Activated CD4-positive, alpha-beta memory T cell treated with anti-CD3 and anti-CD28 coated beads for 36 hours (primary cell): Measurements from ENCODE around the gene DNASE2. TPM values are rescaled to one million over a fixed set of nuclear protein-coding genes. Genes with fewer than 3 reads are reported as not detected.
"Not testable (repeated sequence)": the region's sequence is repeated elsewhere in the genome, so short reads cannot be mapped to it uniquely, and the experiment has no call there.

Source experiments
- CTCF ChIA-PET: fragments of 350-600 bp; sonication (Branson Sonifier 250); formaldehyde crosslinking; loops from one replicate; lab custom pipeline; 2021; ENCODE audit warnings: antibody characterized with exemption, inconsistent platforms; lab: Charles Lee
- POLR2A ChIA-PET: fragments of 350-600 bp; sonication (Branson Sonifier 250); formaldehyde crosslinking; loops from one replicate; lab custom pipeline; 2021; ENCODE audit warnings: antibody characterized with exemption; lab: Charles Lee
- DNase-seq: peaks from one replicate; pipeline ENCODE4 v3.0.0-alpha.2; 2020
- H3K27ac Mint-ChIP-seq: one replicate; pipeline ENCODE4 v1.8.0; 2021; ENCODE audit warnings: mixed read lengths
- H3K27me3 Mint-ChIP-seq: one replicate; pipeline ENCODE4 v1.8.0; 2021; ENCODE audit warnings: mixed read lengths
- H3K36me3 Mint-ChIP-seq: one replicate; pipeline ENCODE4 v1.8.0; 2021; ENCODE audit warnings: mixed read lengths
- H3K4me1 Mint-ChIP-seq: one replicate; pipeline ENCODE4 v1.8.0; 2021; ENCODE audit warnings: low read depth, mixed read lengths
- H3K4me3 Mint-ChIP-seq: one replicate; pipeline ENCODE4 v1.8.0; 2021; ENCODE audit warnings: mild to moderate bottlenecking, mixed read lengths
- H3K9me3 Mint-ChIP-seq: one replicate; pipeline ENCODE4 v1.8.0; 2021; ENCODE audit warnings: mixed read lengths
- intact Hi-C: fragments of 100-400 bp; cut with micrococcal nuclease; formaldehyde crosslinking; loops from one replicate; pipeline ENCODE4 v1.15.1; 2023
- total RNA-seq, 2 experiments: library from RNA; stranded (reverse); gene quantifications; one replicate each; pipeline ENCODE4 v1.2.3, GENCODE V29; 2021

Gene DNASE2
- 10 to 100 TPM; 27.0 to 27.5 TPM for total RNA-seq

- ChIA-PET CTCF (interaction anchor here (0.5 to 2.1 kb wide), 3 partner anchors 10 to 120 kb away, joined by 5 to 13 read pairs (median 6); partner anchors contain the start of gene GCDH), POLR2A (interaction anchor here (0.8 to 1.5 kb wide), 3 partner anchors 9 to 52 kb away, joined by 3 to 4 read pairs (median 3); partner anchors contain the start of genes FARSA and GCDH)
- peak within 1 kb of the TSS; percentile 86 for H3K27ac Mint-ChIP-seq
- H3K9me3 Mint-ChIP-seq: peaks cover 9% of the 10 kb centered on the region
- peaks cover 24% of the 10 kb centered on the region for H3K4me1 Mint-ChIP-seq
- peaks cover 12% of the 10 kb centered on the region for H3K36me3 Mint-ChIP-seq
- H3K4me3 Mint-ChIP-seq: peak within 1 kb of the TSS; percentile 89
- H3K27me3 Mint-ChIP-seq: no peaks in the 10 kb centered on the region
- DNase-seq: peak; percentile 96
- intact Hi-C loops: no loop called here
These were observed at the start of gene DNASE2 for GRCh38 chr19:12881172-12881808. DNASE2 (minus strand) TSS chr19:12881449; CDS start chr19:12881375, 74 bp downstream.

- no peak overlapping the region for H3K27ac Mint-ChIP-seq
- no peak for DNase-seq
- ChIA-PET CTCF (no interaction called here), POLR2A (interaction anchor here (0.8 kb wide), 1 partner anchor 15 kb away, joined by 5 read pairs; no protein-coding TSS in a partner anchor)
- H3K9me3 Mint-ChIP-seq: no peaks in the 10 kb centered on the region
- H3K36me3 Mint-ChIP-seq: peaks cover 43% of the 10 kb centered on the region
- H3K4me1 Mint-ChIP-seq: peaks cover 23% of the 10 kb centered on the region
- no peaks in the 10 kb centered on the region for H3K27me3 Mint-ChIP-seq
- intact Hi-C loops: no loop called here
- H3K4me3 Mint-ChIP-seq: no peak overlapping the region
These were observed 48.9 kb upstream of the DNASE2 start for GRCh38 chr19:12930002-12930645.

- Mint-ChIP-seq H3K27me3 (no peaks in the 10 kb centered on the region), H3K27ac (no peak overlapping the region), H3K36me3 (peaks cover 48% of the 10 kb centered on the region), H3K9me3 (no peaks in the 10 kb centered on the region), H3K4me1 (peaks cover 2% of the 10 kb centered on the region), H3K4me3 (no peak overlapping the region)
- intact Hi-C loops: no loop called here
- no peak for DNase-seq
- ChIA-PET CTCF (interaction anchor here (0.6 kb wide), 1 partner anchor 100 kb away, joined by 4 read pairs; no protein-coding TSS in a partner anchor), POLR2A (no interaction called here)
These were observed 43.5 kb upstream of the DNASE2 start for GRCh38 chr19:12924621-12925310.

GRCh38 chr19:12922959-12923358, 41.7 kb upstream of the DNASE2 start:
- H3K36me3 Mint-ChIP-seq: peaks cover 37% of the 10 kb centered on the region
- no peak for DNase-seq
- peaks cover 5% of the 10 kb centered on the region for H3K9me3 Mint-ChIP-seq
- peaks cover 7% of the 10 kb centered on the region for H3K4me1 Mint-ChIP-seq
- no peak overlapping the region for H3K4me3 Mint-ChIP-seq
- ChIA-PET CTCF (no interaction called here), POLR2A (no interaction called here)
- intact Hi-C loops: no loop called here
- H3K27ac Mint-ChIP-seq: no peak overlapping the region
- no peaks in the 10 kb centered on the region for H3K27me3 Mint-ChIP-seq

- Mint-ChIP-seq H3K4me1 (peaks cover 7% of the 10 kb centered on the region), H3K4me3 (no peak overlapping the region), H3K27ac (no peak overlapping the region), H3K9me3 (peaks cover 5% of the 10 kb centered on the region), H3K27me3 (no peaks in the 10 kb centered on the region), H3K36me3 (peaks cover 26% of the 10 kb centered on the region)
- ChIA-PET POLR2A (interaction anchor here (1.1 kb wide), 1 partner anchor 12 kb away, joined by 4 read pairs; no protein-coding TSS in a partner anchor), CTCF (interaction anchor here (1.1 to 1.5 kb wide), 2 partner anchors 44 to 155 kb away, joined by 3 read pairs; no protein-coding TSS in a partner anchor)
- no peak for DNase-seq
- intact Hi-C loops: no loop called here
These were observed 39.8 kb upstream of the DNASE2 start for GRCh38 chr19:12921047-12921446.

GRCh38 chr19:12918253-12918652, 37.0 kb upstream of the DNASE2 start:
- Mint-ChIP-seq H3K4me1 (peaks cover 17% of the 10 kb centered on the region), H3K9me3 (peaks cover 5% of the 10 kb centered on the region), H3K36me3 (peaks cover 12% of the 10 kb centered on the region), H3K27ac (peak overlapping the region; percentile 80), H3K4me3 (peak overlapping the region; percentile 54), H3K27me3 (no peaks in the 10 kb centered on the region)
- CTCF ChIA-PET: interaction anchor here (1.0 kb wide), 1 partner anchor 28 kb away, joined by 3 read pairs; the partner anchor contains the start of gene GCDH
- intact Hi-C loops: no loop called here
- POLR2A ChIA-PET: no interaction called here
- DNase-seq: no peak

- POLR2A ChIA-PET: interaction anchor here (0.6 to 1.9 kb wide), 2 partner anchors 14 to 945 kb away, joined by 4 to 5 read pairs; no protein-coding TSS in a partner anchor
- H3K27me3 Mint-ChIP-seq, H3K4me3 Mint-ChIP-seq, H3K27ac Mint-ChIP-seq, H3K9me3 Mint-ChIP-seq, H3K36me3 Mint-ChIP-seq, intact Hi-C loops, DNase-seq: not testable (repeated sequence)
- peaks cover 19% of the 10 kb centered on the region for H3K4me1 Mint-ChIP-seq
- CTCF ChIA-PET: interaction anchor here (0.8 kb wide), 1 partner anchor 49 kb away, joined by 3 read pairs; no protein-coding TSS in a partner anchor
These were observed 34.6 kb upstream of the DNASE2 start for GRCh38 chr19:12915860-12916259.

- H3K4me3 Mint-ChIP-seq: no peak overlapping the region
- H3K36me3 Mint-ChIP-seq: peaks cover under 1% of the 10 kb centered on the region
- DNase-seq: peak; percentile 68
- intact Hi-C loops: no loop called here
- peaks cover 15% of the 10 kb centered on the region for H3K4me1 Mint-ChIP-seq
- H3K27ac Mint-ChIP-seq: peak overlapping the region; percentile 78
- CTCF ChIA-PET: interaction anchor here (0.6 to 2.6 kb wide), 6 partner anchors 23 to 139 kb away, joined by 3 to 12 read pairs (median 5); partner anchors contain the start of gene GCDH
- H3K9me3 Mint-ChIP-seq: peaks cover 3% of the 10 kb centered on the region
- POLR2A ChIA-PET: interaction anchor here (1.0 to 1.9 kb wide), 5 partner anchors 16 to 108 kb away, joined by 3 to 5 read pairs (median 4); partner anchors contain the start of genes FARSA, GCDH and RNASEH2A
- no peaks in the 10 kb centered on the region for H3K27me3 Mint-ChIP-seq
These were observed 32.8 kb upstream of the DNASE2 start for GRCh38 chr19:12913851-12914690.

GRCh38 chr19:12913011-12913561, 31.8 kb upstream of the DNASE2 start:
- DNase-seq: no peak
- Mint-ChIP-seq H3K27me3 (no peaks in the 10 kb centered on the region), H3K36me3 (no peaks in the 10 kb centered on the region), H3K4me1 (peaks cover 11% of the 10 kb centered on the region), H3K9me3 (no peaks in the 10 kb centered on the region), H3K4me3 (no peak overlapping the region), H3K27ac (no peak overlapping the region)
- ChIA-PET POLR2A (interaction anchor here (0.6 to 1.3 kb wide), 4 partner anchors 22 to 1354 kb away, joined by 3 to 4 read pairs (median 4); partner anchors contain the start of genes GCDH and RNASEH2A), CTCF (interaction anchor here (0.6 to 2.6 kb wide), 5 partner anchors 22 to 1660 kb away, joined by 3 to 12 read pairs (median 5); partner anchors contain the start of gene GCDH)
- intact Hi-C loops: no loop called here

- Mint-ChIP-seq H3K27ac (no peak overlapping the region), H3K9me3 (no peaks in the 10 kb centered on the region), H3K4me3 (no peak overlapping the region), H3K27me3 (no peaks in the 10 kb centered on the region), H3K4me1 (peaks cover 11% of the 10 kb centered on the region), H3K36me3 (no peaks in the 10 kb centered on the region)
- no peak for DNase-seq
- intact Hi-C loops: no loop called here
- CTCF ChIA-PET: interaction anchor here (0.7 to 2.6 kb wide), 3 partner anchors 21 to 1660 kb away, joined by 3 to 12 read pairs (median 5); partner anchors contain the start of gene GCDH
- POLR2A ChIA-PET: interaction anchor here (0.6 kb wide), 2 partner anchors 243 to 1353 kb away, joined by 3 read pairs; no protein-coding TSS in a partner anchor
These were observed 31.3 kb upstream of the DNASE2 start for GRCh38 chr19:12912571-12912970.
